Fibroblast of lung (primary cell): ENCODE measurements around the gene ITPKB.

ENCODE experiments used
- EZH2 ChIP-seq: IDR thresholded peaks from 2 replicates; pipeline ENCODE4 v1.5.1; 2012; ENCODE audit warnings: low read length, control low read depth, mild to moderate bottlenecking; ENCODE audit errors: missing control alignments
- TF ChIP-seq, protein P1 (sequence below), 2 donors: IDR thresholded peaks in 1 of 2; conservative IDR thresholded peaks in 1 of 2; 1 replicate in 1 of 2; 2 replicates in 1 of 2; pipeline ENCODE4 v1.5.1; 2011 to 2012; ENCODE audit warnings: low read length in 2 of 2, control low read depth in 1 of 2, inconsistent platforms in 1 of 2, low read depth in 1 of 2, mild to moderate bottlenecking in 1 of 2

DNA sequence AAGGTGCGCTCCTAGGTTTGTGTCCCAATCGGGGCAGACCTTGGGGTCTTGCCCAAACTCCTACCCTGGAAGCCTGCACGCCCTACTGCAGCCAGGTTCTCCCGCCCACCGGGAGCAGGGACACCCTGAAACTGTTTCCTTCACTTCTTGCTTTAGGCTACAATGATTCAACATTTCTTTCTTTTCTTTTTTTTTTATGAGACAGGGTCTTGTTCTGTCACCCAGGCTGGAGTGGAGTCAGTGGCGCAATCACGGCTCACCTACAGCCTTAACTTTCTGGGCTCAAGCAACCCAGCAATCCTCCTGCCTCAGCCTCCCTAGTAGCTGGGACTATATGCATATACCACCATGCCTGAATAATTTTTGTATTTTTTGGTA, 75.8 kb downstream of the ITPKB start:
- TF ChIP-seq EZH2 = no peak
- TF ChIP-seq, protein P1, sequence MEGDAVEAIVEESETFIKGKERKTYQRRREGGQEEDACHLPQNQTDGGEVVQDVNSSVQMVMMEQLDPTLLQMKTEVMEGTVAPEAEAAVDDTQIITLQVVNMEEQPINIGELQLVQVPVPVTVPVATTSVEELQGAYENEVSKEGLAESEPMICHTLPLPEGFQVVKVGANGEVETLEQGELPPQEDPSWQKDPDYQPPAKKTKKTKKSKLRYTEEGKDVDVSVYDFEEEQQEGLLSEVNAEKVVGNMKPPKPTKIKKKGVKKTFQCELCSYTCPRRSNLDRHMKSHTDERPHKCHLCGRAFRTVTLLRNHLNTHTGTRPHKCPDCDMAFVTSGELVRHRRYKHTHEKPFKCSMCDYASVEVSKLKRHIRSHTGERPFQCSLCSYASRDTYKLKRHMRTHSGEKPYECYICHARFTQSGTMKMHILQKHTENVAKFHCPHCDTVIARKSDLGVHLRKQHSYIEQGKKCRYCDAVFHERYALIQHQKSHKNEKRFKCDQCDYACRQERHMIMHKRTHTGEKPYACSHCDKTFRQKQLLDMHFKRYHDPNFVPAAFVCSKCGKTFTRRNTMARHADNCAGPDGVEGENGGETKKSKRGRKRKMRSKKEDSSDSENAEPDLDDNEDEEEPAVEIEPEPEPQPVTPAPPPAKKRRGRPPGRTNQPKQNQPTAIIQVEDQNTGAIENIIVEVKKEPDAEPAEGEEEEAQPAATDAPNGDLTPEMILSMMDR (conservative IDR thresholded peaks at IDR 0.05 in 1 of 2, IDR thresholded peaks at IDR 0.05 in 1 of 2; ENCODE audit: low read depth in 1 of 2, low read length in 2 of 2) = no peak
